GM12875 (cell line): ENCODE measurements around the gene CYP2C18.

Experiments used
- H3K4me3 ChIP-seq: one replicate; pipeline ENCODE4 v1.5.1; 2011; ENCODE audit warnings: low read depth, low read length, control low read depth
- CTCF ChIP-seq: IDR thresholded peaks from 2 replicates; pipeline ENCODE4 v1.5.1; 2011; ENCODE audit warnings: low read depth, mild to moderate bottlenecking, control low read depth, inconsistent platforms, low read length, moderate library complexity, borderline replicate concordance; ENCODE audit not compliant: insufficient read depth

CYP2C18 gene

GRCh38 chr10:94687625-94688248 lies 4.2 kb downstream of the CYP2C18 start:
- no peak for TF ChIP-seq CTCF
- no peak overlapping the region for H3K4me3 ChIP-seq

- H3K4me3 ChIP-seq, result no peak overlapping the region
- no peak for TF ChIP-seq CTCF
These were observed 22.6 kb downstream of the CYP2C18 start for GRCh38 chr10:94706089-94706488.

- no peak overlapping the region for H3K4me3 ChIP-seq
- no peak for TF ChIP-seq CTCF
These were observed 27.0 kb downstream of the CYP2C18 start for GRCh38 chr10:94710578-94710977.

GRCh38 chr10:94725871-94726270 lies 42.3 kb downstream of the CYP2C18 start:
- H3K4me3 ChIP-seq, result no peak overlapping the region
- no peak for TF ChIP-seq CTCF

- H3K4me3 ChIP-seq, result no peak overlapping the region
- TF ChIP-seq CTCF, result no peak
These were observed 51.7 kb downstream of the CYP2C18 start for GRCh38 chr10:94735197-94735596.

GRCh38 chr10:94738588-94738987 lies 55.1 kb downstream of the CYP2C18 start:
- TF ChIP-seq CTCF, result no peak
- H3K4me3 ChIP-seq, result no peak overlapping the region

GRCh38 chr10:94747137-94747536 lies 63.6 kb downstream of the CYP2C18 start:
- no peak overlapping the region for H3K4me3 ChIP-seq
- no peak for TF ChIP-seq CTCF
